GM20000 (cell line): ENCODE data around the gene RNU7-1.

Source experiments
- DNase-seq: peaks from one replicate; pipeline ENCODE4 v3.0.0; 2012; ENCODE audit warnings: low spot score
- CTCF ChIP-seq: IDR thresholded peaks from 2 replicates; pipeline ENCODE4 v1.5.1; 2012; ENCODE audit warnings: mild to moderate bottlenecking, control low read depth; ENCODE audit errors: extremely low read depth, missing control alignments

Gene RNU7-1

GRCh38 chr12:6961695-6962284, 18.2 kb downstream of the RNU7-1 start:
- peak; percentile 68 for DNase-seq
- TF ChIP-seq CTCF = peak; percentile 40

GRCh38 chr12:6962285-6963015, 18.8 kb downstream of the RNU7-1 start:
- no peak for TF ChIP-seq CTCF
- no peak for DNase-seq

GRCh38 chr12:6963016-6963731, 19.6 kb downstream of the RNU7-1 start:
- no peak for DNase-seq
- TF ChIP-seq CTCF = no peak

GRCh38 chr12:6963791-6964413, 20.3 kb downstream of the RNU7-1 start:
- no peak for DNase-seq
- TF ChIP-seq CTCF = no peak

- DNase-seq = no peak
- no peak for TF ChIP-seq CTCF
These were observed 21.0 kb downstream of the RNU7-1 start for GRCh38 chr12:6964605-6965025.

GRCh38 chr12:6965026-6965661, 21.5 kb downstream of the RNU7-1 start:
- peak; percentile 91 for TF ChIP-seq CTCF
- DNase-seq = peak; percentile 82
